ENCODE data around the gene AADACL2.
"Not testable (repeated sequence)": the region's sequence is repeated elsewhere in the genome, so short reads cannot be mapped to it uniquely, and the experiment has no call there.

Gene AADACL2

GRCh38 chr3:151733613-151734012 lies at the start of gene AADACL2:
Gene AADACL2 (plus strand): TSS chr3:151733927. CDS start chr3:151734036, 109 bp downstream.
- no peak for FAIRE-seq

GRCh38 chr3:151684094-151684493 lies 49.6 kb upstream of the AADACL2 start:
- no peak for FAIRE-seq

- FAIRE-seq, result no peak
Measured at GRCh38 chr3:151686257-151686656, 47.5 kb upstream of the AADACL2 start.

- FAIRE-seq, result no peak
Measured at GRCh38 chr3:151687076-151687475, 46.7 kb upstream of the AADACL2 start.

GRCh38 chr3:151688571-151688970 lies 45.2 kb upstream of the AADACL2 start:
- no peak for FAIRE-seq

GRCh38 chr3:151690645-151691044 lies 43.1 kb upstream of the AADACL2 start:
- FAIRE-seq, result no peak

GRCh38 chr3:151697496-151697895 lies 36.2 kb upstream of the AADACL2 start:
- FAIRE-seq, result no peak

- FAIRE-seq, result no peak
Measured at GRCh38 chr3:151707216-151707615, 26.5 kb upstream of the AADACL2 start.

- no peak for FAIRE-seq
Measured at GRCh38 chr3:151708868-151709267, 24.9 kb upstream of the AADACL2 start.

- no peak for FAIRE-seq
Measured at GRCh38 chr3:151709847-151710246, 23.9 kb upstream of the AADACL2 start.

- FAIRE-seq, result no peak
Measured at GRCh38 chr3:151721294-151721693, 12.4 kb upstream of the AADACL2 start.

GRCh38 chr3:151722856-151723255 lies 10.9 kb upstream of the AADACL2 start:
- FAIRE-seq, result no peak

- no peak for FAIRE-seq
Measured at GRCh38 chr3:151724576-151725562, 8.9 kb upstream of the AADACL2 start.

- no peak for FAIRE-seq
Measured at GRCh38 chr3:151726016-151726415, 7.7 kb upstream of the AADACL2 start.

- no peak for FAIRE-seq
Measured at GRCh38 chr3:151732861-151733260, 866 bp upstream of the AADACL2 start.

GRCh38 chr3:151740581-151740980 lies 6.9 kb downstream of the AADACL2 start:
- no peak for FAIRE-seq

- no peak for FAIRE-seq
Measured at GRCh38 chr3:151743855-151744254, 10.1 kb downstream of the AADACL2 start.

GRCh38 chr3:151750181-151750580 lies 16.5 kb downstream of the AADACL2 start:
- no peak for FAIRE-seq

- no peak for FAIRE-seq
Measured at GRCh38 chr3:151750678-151751077, 17.0 kb downstream of the AADACL2 start.

- no peak for FAIRE-seq
Measured at GRCh38 chr3:151751161-151751560, 17.4 kb downstream of the AADACL2 start.

GRCh38 chr3:151753846-151754245 lies 20.1 kb downstream of the AADACL2 start:
- no peak for FAIRE-seq

GRCh38 chr3:151761581-151761980 lies 27.9 kb downstream of the AADACL2 start:
- FAIRE-seq, result no peak

- not testable (repeated sequence) for FAIRE-seq
Measured at GRCh38 chr3:151764699-151765098, 31.0 kb downstream of the AADACL2 start.

GRCh38 chr3:151765685-151766084 lies 32.0 kb downstream of the AADACL2 start:
- FAIRE-seq, result no peak

GRCh38 chr3:151766454-151766853 lies 32.7 kb downstream of the AADACL2 start:
- FAIRE-seq, result no peak
